ENCODE data around the gene FBXW9.
"Not testable (repeated sequence)": the region's sequence is repeated elsewhere in the genome, so short reads cannot be mapped to it uniquely, and the experiment has no call there.

The FBXW9 gene

GRCh38 chr19:12698138-12698537, 1.7 kb upstream of the FBXW9 start:
- Histone ChIP-seq H3K36me3 (ENCODE audit: control insufficient read depth, insufficient read depth, low read length) (peaks cover 23% of the 10 kb centered on the region), H3K4me3 (replicated peaks; ENCODE audit: low read depth, low read length) (no peak overlapping the region), H3K27me3 (replicated peaks; ENCODE audit: control insufficient read depth, insufficient read depth, low read length) (no peaks in the 10 kb centered on the region)
- no peak for TF ChIP-seq CTCF (IDR thresholded peaks at IDR 0.05; ENCODE audit: insufficient read depth, low read length, poor library complexity, severe bottlenecking)
- DNase-seq (ENCODE audit: extremely low read depth, insufficient read length): no peak

GRCh38 chr19:12697425-12697824, 994 bp upstream of the FBXW9 start:
- Histone ChIP-seq H3K4me3 (replicated peaks; ENCODE audit: low read depth, low read length) (peak overlapping the region; percentile 90), H3K36me3 (ENCODE audit: control insufficient read depth, insufficient read depth, low read length) (peaks cover 22% of the 10 kb centered on the region)
- DNase-seq (ENCODE audit: extremely low read depth, insufficient read length); H3K27me3 ChIP-seq (replicated peaks; ENCODE audit: control insufficient read depth, insufficient read depth, low read length): not testable (repeated sequence)

- Histone ChIP-seq H3K4me3 (replicated peaks; ENCODE audit: low read depth, low read length) (peak overlapping the region; percentile 90), H3K36me3 (ENCODE audit: control insufficient read depth, insufficient read depth, low read length) (peaks cover 11% of the 10 kb centered on the region), H3K27me3 (replicated peaks; ENCODE audit: control insufficient read depth, insufficient read depth, low read length) (no peaks in the 10 kb centered on the region)
- no peak for DNase-seq (ENCODE audit: extremely low read depth, insufficient read length)
- no peak for TF ChIP-seq CTCF (IDR thresholded peaks at IDR 0.05; ENCODE audit: insufficient read depth, low read length, poor library complexity, severe bottlenecking)
Observed at GRCh38 chr19:12695997-12696365, 450 bp downstream of the FBXW9 start.

GRCh38 chr19:12695514-12695913, 917 bp downstream of the FBXW9 start:
- TF ChIP-seq CTCF (IDR thresholded peaks at IDR 0.05; ENCODE audit: insufficient read depth, low read length, poor library complexity, severe bottlenecking): no peak
- Histone ChIP-seq H3K36me3 (ENCODE audit: control insufficient read depth, insufficient read depth, low read length) (peaks cover 8% of the 10 kb centered on the region), H3K4me3 (replicated peaks; ENCODE audit: low read depth, low read length) (peak overlapping the region; percentile 90), H3K27me3 (replicated peaks; ENCODE audit: control insufficient read depth, insufficient read depth, low read length) (no peaks in the 10 kb centered on the region)
- DNase-seq (ENCODE audit: extremely low read depth, insufficient read length): no peak

GRCh38 chr19:12695096-12695495, 1.3 kb downstream of the FBXW9 start:
- DNase-seq (ENCODE audit: extremely low read depth, insufficient read length): no peak
- H3K4me3 ChIP-seq (replicated peaks; ENCODE audit: low read depth, low read length): no peak overlapping the region
- no peaks in the 10 kb centered on the region for H3K27me3 ChIP-seq (replicated peaks; ENCODE audit: control insufficient read depth, insufficient read depth, low read length)
- peaks cover 6% of the 10 kb centered on the region for H3K36me3 ChIP-seq (ENCODE audit: control insufficient read depth, insufficient read depth, low read length)
- TF ChIP-seq CTCF (IDR thresholded peaks at IDR 0.05; ENCODE audit: insufficient read depth, low read length, poor library complexity, severe bottlenecking): no peak

GRCh38 chr19:12694641-12695040, 1.8 kb downstream of the FBXW9 start:
- H3K4me3 ChIP-seq (replicated peaks; ENCODE audit: low read depth, low read length): no peak overlapping the region

More at GRCh38 chr19:12694641-12695040, 1.8 kb downstream of the FBXW9 start:
- Histone ChIP-seq H3K36me3 (ENCODE audit: control insufficient read depth, insufficient read depth, low read length) (peaks cover 3% of the 10 kb centered on the region), H3K27me3 (replicated peaks; ENCODE audit: control insufficient read depth, insufficient read depth, low read length) (no peaks in the 10 kb centered on the region)
- TF ChIP-seq CTCF (IDR thresholded peaks at IDR 0.05; ENCODE audit: insufficient read depth, low read length, poor library complexity, severe bottlenecking): no peak
- no peak for DNase-seq (ENCODE audit: extremely low read depth, insufficient read length)

Measured in GM06990 (cell line).